NCI-H146 treated with DMSO at 0.1 percent for 48 hours (cell line): Measurements from ENCODE around the gene BRAF.
"Not testable (repeated sequence)": the region's sequence is repeated elsewhere in the genome, so short reads cannot be mapped to it uniquely, and the experiment has no call there.

Experiments used
- DNase-seq: peaks from one replicate; lab custom pipeline; 2025; ENCODE audit not compliant: unreplicated experiment; lab: John Stamatoyannopoulos, UW

BRAF gene

DNA sequence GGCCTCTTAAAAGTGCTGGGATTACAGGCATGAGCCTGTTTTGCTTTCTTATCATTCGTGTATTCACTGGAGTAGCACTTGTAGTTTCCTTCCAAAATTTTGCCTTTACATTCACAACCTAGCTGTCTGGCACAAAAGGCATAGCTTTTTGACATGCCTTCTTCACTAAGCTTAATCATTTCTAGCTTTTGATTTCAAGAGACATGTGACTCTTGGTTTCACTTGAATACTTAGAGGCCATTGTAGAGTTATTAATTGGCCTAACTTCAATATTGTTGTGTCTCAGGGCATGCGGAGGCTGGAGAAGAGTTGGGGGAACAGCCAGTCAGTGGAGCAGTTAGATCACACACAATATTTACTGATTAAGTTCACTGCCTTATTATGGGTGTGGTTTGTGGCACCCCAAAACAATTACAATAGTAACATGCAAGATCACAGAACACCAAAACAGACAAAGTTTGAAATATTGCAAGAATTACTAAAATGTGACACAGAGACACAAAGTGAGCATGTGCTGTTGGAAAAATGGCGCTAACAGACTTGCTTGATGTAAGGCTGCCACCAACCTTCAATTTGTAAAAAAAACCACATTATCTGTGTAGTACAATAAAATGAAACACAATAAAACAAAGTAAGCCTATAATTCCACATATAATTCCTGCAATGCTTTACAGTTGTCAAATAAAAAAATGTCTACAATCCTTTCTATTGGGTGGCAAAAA, 43.1 kb downstream of the BRAF start:
- DNase-seq, result no peak

DNA sequence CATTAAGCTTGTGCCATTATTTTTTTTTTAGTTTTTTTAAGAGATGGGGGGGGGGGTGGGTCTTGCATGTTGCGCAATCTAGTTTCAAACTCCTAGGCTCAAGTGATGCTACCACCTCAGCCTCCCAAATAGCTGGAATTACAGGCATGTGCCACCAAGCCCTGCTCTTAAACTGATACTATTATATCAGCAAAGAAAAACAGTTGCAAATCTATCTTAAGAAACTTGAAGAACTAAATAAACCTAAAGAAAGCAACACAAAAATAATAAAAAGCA, 47.5 kb downstream of the BRAF start:
- DNase-seq, result no peak

DNA sequence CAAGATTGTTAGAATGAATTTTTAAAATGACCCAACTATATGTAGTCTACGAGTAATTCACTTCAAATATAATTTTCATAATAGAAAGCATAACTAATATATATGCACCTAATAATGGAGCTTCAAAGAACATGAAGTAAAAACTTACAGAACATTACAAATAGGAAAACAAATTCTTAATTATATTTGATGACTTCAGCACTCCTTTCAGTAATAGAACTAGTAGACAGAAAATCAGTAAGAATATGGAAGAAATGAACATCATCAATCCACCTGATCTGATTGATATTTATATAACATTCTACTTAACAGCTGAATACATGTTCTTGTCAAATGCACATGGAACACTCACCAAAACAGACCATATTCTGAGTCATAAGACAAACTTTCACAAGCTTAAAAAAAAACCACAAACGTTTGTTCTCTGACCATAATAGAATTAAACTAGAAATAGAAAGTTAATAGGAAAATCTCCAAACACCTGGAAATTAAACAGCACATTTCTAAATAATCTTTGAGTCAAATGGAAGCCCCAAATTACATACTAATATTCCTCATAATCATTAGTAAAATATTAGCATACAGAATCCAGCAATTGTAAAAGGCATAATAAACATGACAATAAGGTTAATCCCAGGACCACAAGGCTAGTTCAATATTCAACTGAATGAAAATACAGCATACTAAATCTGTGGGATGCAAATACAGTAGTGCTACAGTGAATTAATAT, 48.0 kb downstream of the BRAF start:
- no peak for DNase-seq

DNA sequence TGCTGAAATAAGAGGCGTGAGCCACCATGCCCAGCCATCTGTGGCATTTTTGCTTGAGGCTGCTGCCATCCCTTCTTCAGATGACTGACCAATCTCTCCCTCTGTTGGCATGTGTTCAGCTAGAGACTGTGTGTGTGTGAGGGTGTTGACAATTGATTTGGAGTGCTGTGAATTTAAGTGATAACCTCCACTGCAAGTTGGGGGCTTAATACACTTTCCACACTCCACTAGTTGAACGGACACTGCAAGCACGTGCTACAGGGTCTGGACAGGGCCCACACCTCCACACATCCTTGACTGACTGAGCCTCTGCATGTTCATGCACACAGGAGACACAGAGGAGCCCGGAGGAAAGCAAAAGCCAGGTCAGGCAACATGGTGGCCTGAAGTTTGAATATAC, 51.3 kb downstream of the BRAF start:
- no peak for DNase-seq

DNA sequence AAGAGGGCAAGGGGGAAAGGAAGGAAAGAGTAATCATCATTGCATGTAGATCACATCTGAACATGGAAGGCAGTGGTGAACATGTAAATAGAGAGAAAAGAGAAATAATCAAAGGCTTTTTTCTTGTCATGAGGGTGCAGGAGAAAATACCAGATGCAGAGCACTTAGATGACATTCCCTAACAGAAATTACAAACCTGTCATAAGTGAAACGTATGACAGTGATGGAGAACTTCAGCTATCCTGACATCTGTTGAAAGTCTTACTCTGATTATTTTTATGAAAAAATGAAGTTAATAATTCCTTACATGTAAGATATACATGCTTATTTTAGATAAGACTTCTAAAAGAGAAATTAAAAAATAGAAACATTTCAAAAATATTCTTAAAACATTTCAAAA, 54.7 kb downstream of the BRAF start:
- no peak for DNase-seq

DNA sequence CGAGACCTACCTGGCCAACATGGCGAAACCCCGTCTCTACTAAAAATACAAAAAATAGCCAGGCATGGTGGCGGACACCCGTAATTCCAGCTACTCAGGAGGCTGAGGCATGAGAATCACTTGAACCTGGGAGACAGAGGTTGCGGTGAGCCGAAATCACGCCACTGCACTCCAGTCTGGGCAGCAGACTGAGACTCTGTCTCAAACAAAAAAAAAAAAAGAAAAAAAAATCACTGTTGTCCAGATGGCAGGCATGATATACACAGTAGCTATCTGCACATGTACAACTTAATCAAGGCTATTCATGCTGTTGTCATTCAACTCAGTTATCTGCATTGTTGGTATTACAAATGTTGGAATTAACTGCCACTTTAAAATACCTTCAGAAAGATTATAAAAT, 55.3 kb downstream of the BRAF start:
- DNase-seq, result no peak

DNA sequence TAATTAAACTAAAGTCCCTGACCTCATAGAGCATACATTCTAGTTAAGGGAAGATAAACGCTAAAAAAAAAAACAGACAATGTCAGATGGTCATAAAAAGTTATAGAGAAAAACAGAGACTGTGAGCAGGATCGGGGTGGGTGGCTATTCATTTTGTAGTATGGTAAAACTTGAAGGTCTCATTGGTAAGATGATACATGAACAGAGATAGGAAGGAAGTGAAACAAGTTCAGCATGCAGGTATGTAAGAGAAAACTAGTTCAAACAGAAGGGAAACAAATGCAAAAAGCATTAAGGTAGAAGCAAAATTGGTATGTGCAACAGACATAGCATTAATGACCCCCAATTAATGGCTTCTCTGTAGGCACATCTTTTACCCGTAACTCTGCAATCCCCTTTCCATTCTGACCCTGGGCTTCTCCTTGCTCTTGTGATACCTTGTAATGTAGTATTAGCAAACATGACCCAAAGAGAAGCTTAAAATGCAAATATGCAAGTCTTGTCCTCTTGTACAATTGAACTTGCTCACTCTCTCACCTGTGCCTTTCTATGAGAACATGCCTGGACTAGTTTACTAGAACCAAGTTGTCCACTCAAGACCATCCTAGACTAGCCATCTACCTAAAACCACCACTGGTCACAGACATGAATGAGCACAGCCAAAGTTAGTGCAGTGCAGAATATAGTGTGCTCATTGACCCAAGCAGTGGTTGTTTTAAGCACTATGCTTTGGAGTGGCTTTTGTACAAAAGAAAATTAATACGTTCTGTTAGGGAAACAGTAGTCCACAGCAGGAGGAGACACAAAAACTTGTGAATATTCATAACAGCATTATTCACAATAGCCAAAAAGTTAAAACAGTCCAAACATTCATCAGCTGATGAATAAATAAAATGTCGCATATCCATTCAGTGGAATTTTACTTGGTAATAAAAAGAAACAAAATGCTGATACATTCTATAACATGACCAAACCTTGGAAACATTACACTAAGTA, 57.0 kb downstream of the BRAF start:
- DNase-seq, result no peak

DNA sequence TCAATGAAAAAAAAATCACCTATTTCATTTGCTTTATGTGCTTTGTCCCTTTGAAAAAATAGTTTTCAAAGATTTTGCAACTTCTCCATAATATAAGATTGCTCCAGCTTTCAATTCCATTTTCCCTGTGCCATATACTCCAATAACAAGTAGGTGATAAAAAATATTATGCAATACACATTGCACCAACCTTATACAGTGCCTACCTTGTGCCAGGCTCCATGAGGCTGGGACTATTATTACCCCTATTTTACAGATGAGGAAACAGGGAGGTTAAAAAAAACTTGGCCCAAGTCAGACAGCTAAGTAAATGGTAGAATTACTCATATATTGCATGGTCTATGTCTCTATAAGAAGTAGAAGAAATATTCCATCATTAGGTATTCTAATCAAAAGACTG, 57.8 kb downstream of the BRAF start:
- no peak for DNase-seq

DNA sequence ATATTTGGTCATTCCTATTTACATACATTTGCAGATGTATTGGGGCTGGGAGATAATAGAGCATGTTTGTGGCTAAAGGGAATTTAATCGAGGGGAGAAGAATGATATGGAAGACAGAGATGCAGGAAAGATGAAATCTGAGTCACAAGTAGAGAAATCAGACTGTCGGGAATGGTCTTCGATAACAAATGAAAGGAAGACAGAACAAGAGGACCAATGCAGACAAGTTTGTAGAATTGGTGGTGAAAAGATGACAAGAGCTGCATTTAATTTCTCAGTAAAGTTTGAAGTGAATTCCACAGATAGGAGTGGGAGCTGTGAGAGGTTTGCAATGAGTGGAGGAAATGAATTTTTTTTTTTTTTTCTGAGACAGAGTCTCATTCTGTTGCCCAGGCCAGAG, 60.0 kb downstream of the BRAF start:
- DNase-seq, result no peak

DNA sequence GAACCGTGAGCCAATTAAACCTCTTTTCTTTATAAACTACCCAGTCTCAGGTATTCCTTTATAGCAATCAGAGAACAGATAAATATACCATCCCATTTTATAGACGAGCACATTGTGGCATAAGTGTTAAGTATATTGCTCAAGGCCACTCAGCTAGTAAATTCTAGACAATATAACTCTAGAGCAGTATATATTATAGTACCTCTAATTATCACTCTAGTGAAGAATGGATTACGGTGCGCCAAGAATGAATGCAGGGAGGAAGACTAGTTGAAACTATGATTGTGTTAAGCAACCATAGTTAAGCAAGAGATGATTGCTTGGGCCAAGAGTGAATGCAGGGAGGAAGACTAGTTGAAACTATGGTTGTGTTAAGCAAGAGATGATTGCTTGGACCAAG, 60.9 kb downstream of the BRAF start:
- no peak for DNase-seq

DNA sequence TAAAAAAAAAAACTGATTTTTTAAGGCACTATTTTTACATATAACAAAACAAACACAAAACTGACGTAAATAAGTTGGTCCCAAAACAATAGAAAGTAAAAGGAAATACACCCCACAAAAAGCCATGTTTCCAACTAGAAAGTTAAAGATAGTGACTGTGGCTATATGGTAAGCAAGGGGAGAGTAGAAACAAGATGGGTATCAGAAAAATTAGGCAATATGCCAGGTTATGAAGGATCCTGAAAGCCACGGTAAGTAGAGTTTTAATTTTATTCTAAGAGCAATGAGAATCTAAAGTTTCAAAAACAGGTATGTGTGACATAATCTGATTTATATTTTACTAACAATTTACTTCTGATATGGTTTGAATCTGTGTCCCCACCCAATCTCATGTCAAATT, 61.5 kb downstream of the BRAF start:
- no peak for DNase-seq

DNA sequence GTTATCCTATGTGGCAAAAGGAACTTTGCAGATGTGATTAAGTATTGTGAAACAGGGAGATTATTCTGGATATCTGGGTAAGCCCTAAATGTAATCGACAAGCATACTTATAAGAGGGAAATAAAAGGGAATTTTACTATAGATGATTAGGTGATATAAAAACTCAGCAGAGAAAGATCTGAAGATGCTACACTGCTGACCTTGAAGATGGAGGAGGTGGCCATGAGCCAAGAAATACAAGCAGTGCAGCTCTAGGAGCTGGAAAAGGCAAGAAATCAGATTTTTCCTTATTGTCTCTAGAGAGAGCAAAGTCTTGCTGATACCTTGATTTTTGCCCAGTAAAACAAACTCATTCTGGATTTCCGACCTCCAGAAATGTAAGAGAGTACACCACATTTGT, 67.7 kb downstream of the BRAF start:
- DNase-seq, result no peak

DNA sequence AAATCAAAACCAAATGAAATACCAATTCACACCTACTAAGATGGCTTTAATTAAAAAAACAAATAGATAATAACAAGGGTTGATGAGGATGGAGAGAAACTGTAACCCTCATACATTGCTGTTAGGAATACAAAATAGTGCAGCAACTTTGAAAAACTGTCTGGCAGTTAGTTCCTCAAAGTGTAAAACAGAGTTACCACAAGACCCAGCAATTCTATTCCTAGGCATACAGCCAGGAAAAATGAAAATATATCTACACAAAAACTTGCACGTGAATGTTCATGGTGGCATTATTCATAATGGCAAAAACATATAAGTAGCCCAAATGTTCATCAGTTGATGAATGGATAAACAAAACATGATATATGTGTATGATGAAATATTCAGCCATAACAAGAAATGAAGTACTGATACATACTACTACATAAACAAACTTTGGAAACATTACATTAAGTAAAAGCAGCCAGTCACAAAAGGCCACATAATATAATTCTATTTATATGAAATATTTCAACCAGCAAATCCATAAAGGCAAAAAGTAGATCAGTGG, 83.5 kb downstream of the BRAF start:
- DNase-seq, result no peak

DNA sequence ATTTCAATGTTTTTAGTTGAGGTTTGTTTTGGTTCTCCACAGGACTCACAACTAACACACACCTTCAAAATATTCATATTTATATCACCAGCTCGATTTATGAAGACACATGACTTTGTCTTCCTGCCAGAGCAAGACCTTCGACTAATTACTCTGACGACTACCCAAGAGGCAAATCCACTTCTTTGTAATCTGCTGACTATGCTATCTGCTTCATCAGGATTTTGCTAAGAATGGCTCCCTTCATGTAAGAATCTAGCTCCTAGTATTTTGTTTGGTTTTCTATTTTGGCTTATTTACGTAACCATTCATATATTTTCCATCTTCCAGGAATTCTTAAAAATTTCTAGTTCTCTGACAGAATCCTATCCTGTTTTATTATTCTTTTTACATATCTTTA, 93.0 kb downstream of the BRAF start:
- no peak for DNase-seq

DNA sequence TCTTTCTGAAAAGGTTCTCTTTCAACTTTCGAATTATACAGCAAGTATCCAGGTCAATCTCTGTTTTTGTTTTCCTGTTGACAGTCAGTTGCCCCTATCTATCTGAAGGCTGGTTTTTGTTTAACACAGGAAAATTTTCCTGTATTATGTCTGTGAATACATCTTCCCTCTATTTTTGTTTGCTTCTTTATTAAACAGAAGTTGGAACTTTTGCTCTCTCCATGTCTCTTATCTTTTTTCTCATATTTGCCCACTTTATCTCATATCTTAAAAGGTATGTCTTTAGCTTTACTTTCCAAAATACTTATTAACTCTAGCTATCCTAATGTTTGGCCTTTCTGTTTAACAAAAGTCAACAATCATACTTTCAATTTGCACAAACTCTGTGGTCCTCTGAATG, 95.0 kb downstream of the BRAF start:
- no peak for DNase-seq

DNA sequence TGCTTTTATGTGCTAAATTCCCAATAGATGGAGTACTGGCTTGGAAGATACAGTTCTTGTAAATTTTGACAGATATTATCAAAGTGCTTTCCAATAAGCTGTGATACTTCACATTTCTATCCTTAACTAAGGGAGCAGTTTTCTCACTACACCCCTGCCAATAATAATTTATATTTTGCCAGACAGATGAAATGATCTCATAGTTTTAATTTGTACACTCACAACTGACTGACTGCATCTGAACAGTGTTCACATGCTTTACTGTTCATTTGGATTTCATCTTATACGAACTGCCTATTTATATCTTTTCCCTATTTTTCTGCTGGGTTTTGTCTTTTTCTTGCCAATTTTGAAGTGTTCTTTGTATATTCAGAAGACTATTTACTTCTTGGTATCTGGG, 96.0 kb downstream of the BRAF start:
- no peak for DNase-seq

DNA sequence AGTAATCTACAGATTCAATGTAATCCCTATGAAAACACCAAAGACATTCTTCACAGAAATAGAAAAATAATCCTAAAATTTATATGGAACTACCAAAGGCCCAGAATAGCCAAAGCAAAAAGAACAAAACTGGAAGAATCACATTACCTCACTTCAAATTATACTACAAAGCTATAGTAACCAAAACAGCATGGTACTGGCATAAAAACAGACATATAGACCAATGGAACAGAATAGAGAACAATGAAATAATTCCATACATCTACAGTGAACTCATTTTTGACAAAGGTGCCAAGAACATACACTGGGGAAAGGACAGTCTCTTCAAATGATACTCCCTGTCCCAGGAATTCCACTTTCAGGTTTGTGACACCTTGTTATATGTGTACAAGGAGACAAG, 107.3 kb downstream of the BRAF start:
- DNase-seq, result not testable (repeated sequence)

DNA sequence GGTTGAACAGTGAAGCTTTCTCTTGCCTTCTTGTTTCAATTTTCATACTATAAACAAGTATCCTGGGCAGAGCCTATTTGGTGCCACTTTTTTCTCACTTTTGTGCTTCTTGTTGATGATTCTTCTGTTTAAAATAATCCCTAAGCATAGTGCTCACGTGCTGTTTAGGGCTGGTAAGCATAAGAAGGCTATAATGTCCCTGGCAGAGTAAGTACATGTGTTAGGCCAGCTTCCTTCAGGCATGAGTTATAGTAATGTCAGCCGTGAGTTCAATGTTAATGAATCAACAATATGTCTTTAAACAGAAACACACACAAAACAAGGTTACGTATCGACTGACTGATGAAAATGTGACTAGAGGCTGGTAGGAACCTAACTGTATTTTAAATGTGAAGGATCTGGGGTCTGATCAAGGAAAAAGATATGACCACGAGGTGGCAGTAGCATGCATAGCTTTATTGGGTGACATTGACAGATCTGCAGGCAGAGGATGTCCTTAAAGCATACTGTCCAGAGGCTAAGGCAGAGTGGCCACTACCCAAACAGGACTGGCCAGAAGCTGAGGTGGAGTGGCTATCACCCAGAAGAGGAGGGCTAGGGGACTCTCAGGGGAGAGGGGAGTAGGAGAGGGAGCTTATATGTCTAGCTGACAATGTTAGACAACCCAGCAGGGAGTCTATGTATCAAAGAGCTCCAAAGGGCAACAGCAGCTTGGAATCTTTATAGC, 113.7 kb downstream of the BRAF start:
- DNase-seq, result peak; percentile 48

DNA sequence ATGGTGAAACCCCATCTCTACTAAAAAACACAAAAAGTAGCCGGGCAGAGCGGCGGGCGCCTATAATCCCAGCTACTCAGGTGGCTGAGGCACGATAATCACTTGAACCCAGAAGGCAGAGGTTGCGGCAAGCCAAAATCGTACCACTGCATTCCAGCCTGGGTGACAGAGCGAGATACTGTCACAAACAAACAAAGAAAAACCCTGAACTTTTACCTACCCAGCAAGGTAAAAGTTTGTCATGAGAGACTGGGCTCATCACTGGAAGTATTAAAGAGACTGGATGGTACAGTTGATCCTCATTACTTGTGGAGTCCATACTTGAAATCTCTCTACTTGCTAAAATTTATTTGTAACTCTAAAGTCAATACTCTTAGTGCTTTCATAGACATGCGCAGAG, 114.3 kb downstream of the BRAF start:
- DNase-seq, result no peak

DNA sequence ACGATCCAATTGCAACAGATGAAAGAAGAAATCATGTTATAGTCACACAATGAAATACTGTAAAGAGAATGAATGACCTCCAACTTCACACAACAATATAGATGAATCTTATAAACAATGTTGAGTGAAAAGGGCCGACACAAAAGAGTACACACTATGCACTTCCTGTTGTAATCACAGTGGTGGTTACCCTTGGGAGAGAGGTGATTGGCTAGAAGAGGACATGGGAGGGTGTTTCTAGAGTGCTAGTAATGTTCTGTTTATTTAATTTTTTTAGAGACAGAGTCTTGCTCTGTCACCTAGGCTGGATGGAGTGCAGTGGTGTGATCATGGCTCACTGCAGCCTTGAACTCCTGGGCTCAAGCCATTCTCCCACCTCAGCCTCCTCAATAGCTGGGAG, 145.8 kb downstream of the BRAF start:
- no peak for DNase-seq

DNA sequence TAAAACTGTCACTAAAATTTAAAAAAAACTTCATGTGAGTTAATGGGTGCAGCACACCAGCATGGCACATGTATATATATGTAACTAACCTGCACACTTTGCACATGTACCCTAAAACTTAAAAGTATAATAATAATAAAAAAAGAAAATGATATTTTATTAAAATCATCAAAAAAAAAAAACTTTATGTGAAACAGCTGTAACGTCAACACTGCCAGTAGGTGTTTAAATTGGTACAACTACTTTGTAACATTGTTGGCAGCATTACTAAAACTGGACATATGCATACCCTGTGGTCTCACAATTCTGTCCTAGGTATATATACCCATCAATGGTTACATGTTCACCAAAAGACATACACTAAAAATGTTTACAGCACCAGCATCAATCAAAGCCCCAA, 146.2 kb downstream of the BRAF start:
- no peak for DNase-seq
